H1 (cell line): ENCODE measurements around the gene SLC38A2. TPM values are rescaled to one million over a fixed set of nuclear protein-coding genes. Genes with fewer than 3 reads are reported as not detected.
A peak's percentile ranks its signal among the peaks of the same experiment; 100 is the strongest.

Experiments
- CTCF ChIA-PET: fragments of 300-600 bp; sonication (Branson Sonifier 250); formaldehyde crosslinking; loops from one replicate; lab custom pipeline; 2021; ENCODE audit not compliant: partially characterized antibody; lab: Charles Lee
- POLR2A ChIA-PET: fragments of 300-600 bp; sonication (Branson Sonifier 250); formaldehyde crosslinking; loops from one replicate; lab custom pipeline; 2021; ENCODE audit warnings: inconsistent platforms; ENCODE audit not compliant: partially characterized antibody; lab: Charles Lee
- DNase-seq, 2 experiments: peaks; one replicate each; pipeline versions ENCODE4 v3.0.0 to v3.0.0-alpha.2; 2010 to 2022; ENCODE audit warnings: low spot score in 2 of 2, low read depth in 1 of 2, mixed read lengths in 1 of 2
- FAIRE-seq: peaks from 2 replicates; lab custom pipeline; 2011; peaks lifted over from hg19 to GRCh38; lab: Jason Lieb, UNC
- H2AFZ ChIP-seq: 2 replicates; pipeline ENCODE4 v1.8.1; 2012; ENCODE audit warnings: low read length, inconsistent platforms
- H2AK5ac ChIP-seq: 2 replicates; pipeline ENCODE4 v1.6.1; 2013; ENCODE audit warnings: low read depth, low read length
- H2BK120ac ChIP-seq: replicated peaks from 2 replicates; pipeline ENCODE3; 2013; ENCODE audit warnings: low read depth, low read length, inconsistent platforms
- H2BK12ac ChIP-seq: 2 replicates; pipeline ENCODE4 v1.6.1; 2013; ENCODE audit warnings: low read depth, low read length
- H2BK15ac ChIP-seq: 2 replicates; pipeline ENCODE4 v1.6.1; 2013; ENCODE audit warnings: low read length
- H2BK20ac ChIP-seq: 2 replicates; pipeline ENCODE4 v1.6.1; 2013; ENCODE audit warnings: low read length
- H2BK5ac ChIP-seq: 2 replicates; pipeline ENCODE4 v1.6.1; 2013; ENCODE audit warnings: low read depth, low read length
- H3K14ac ChIP-seq: 2 replicates; pipeline ENCODE4 v1.6.1; 2013; ENCODE audit warnings: inconsistent platforms; ENCODE audit not compliant: insufficient read length
- H3K18ac ChIP-seq: 2 replicates; pipeline ENCODE4 v1.6.1; 2013; ENCODE audit warnings: low read length; ENCODE audit errors: extremely low read depth
- H3K23ac ChIP-seq: 2 replicates; pipeline ENCODE4 v1.6.1; 2013; ENCODE audit warnings: inconsistent platforms; ENCODE audit not compliant: insufficient read length
- H3K23me2 ChIP-seq: 2 replicates; pipeline ENCODE4 v1.6.1; 2013; ENCODE audit warnings: low read depth, low read length
- H3K27ac ChIP-seq: 2 replicates; pipeline ENCODE4 v1.6.1; 2011; ENCODE audit warnings: low read depth, low read length, inconsistent platforms
- H3K27me3 ChIP-seq, 4 experiments: replicated peaks in 1 of 4; 1 replicate in 1 of 4; 2 replicates in 3 of 4; pipeline versions ENCODE4 v1.6.1 to v1.8.1; 2011 to 2013; ENCODE audit warnings: low read length in 3 of 4, mild to moderate bottlenecking in 3 of 4, inconsistent platforms in 2 of 4, mixed read lengths in 2 of 4, moderate library complexity in 1 of 4; ENCODE audit not compliant: control insufficient read depth in 3 of 4, insufficient read depth in 3 of 4; ENCODE audit errors: extremely low read depth in 1 of 4
- H3K36me3 ChIP-seq, 4 experiments: 2 replicates each; pipeline versions ENCODE4 v1.6.1 to v1.8.1; 2011 to 2013; ENCODE audit warnings: mild to moderate bottlenecking in 4 of 4, low read length in 3 of 4, moderate library complexity in 2 of 4, control low read depth in 1 of 4, inconsistent platforms in 1 of 4; ENCODE audit not compliant: insufficient read depth in 4 of 4, control insufficient read depth in 2 of 4
- H3K4ac ChIP-seq: replicated peaks from 2 replicates; pipeline ENCODE3; 2013; ENCODE audit warnings: low read length, low read depth, mixed read lengths, inconsistent platforms; ENCODE audit not compliant: insufficient read length
- H3K4me1 ChIP-seq, 4 experiments: replicated peaks in 1 of 4; 1 replicate in 1 of 4; 2 replicates in 3 of 4; pipeline versions ENCODE4 v1.6.1 to v1.8.1; 2011 to 2013; ENCODE audit warnings: low read length in 3 of 4, inconsistent platforms in 2 of 4, mixed read lengths in 1 of 4; ENCODE audit not compliant: insufficient read depth in 4 of 4, control insufficient read depth in 3 of 4
- H3K4me2 ChIP-seq, 2 experiments: 2 replicates each; pipeline versions ENCODE4 v1.6.1 to v1.8.1; 2011 to 2013; ENCODE audit warnings: low read depth in 2 of 2, low read length in 2 of 2, control low read depth in 1 of 2, inconsistent platforms in 1 of 2, mild to moderate bottlenecking in 1 of 2; ENCODE audit not compliant: insufficient read depth in 1 of 2
- H3K4me3 ChIP-seq, 4 experiments: fragments of 200-600, 300-600 bp in 1 of 4; sonication (generic), shearing (Covaris generic), sonication (Bioruptor Twin) in 1 of 4; 2 replicates each; pipeline versions ENCODE4 v1.5.1 to v1.8.1; 2011 to 2016; ENCODE audit warnings: low read length in 4 of 4, low read depth in 3 of 4, control low read depth in 2 of 4, inconsistent platforms in 2 of 4, mild to moderate bottlenecking in 2 of 4, mixed read lengths in 1 of 4, moderate library complexity in 1 of 4; ENCODE audit not compliant: insufficient read depth in 2 of 4; ENCODE audit errors: extremely low read depth in 1 of 4
- H3K56ac ChIP-seq: replicated peaks from 2 replicates; pipeline ENCODE3; 2013; ENCODE audit warnings: low read depth, mild to moderate bottlenecking, mixed read lengths, low read length, inconsistent platforms; ENCODE audit not compliant: insufficient read length
- H3K79me1 ChIP-seq: 2 replicates; pipeline ENCODE4 v1.6.1; 2013; ENCODE audit warnings: low read depth, low read length, control low read depth
- H3K79me2 ChIP-seq, 2 experiments: 2 replicates each; pipeline versions ENCODE4 v1.6.1 to v1.8.1; 2012 to 2013; ENCODE audit warnings: low read length in 2 of 2, mild to moderate bottlenecking in 2 of 2, inconsistent platforms in 1 of 2; ENCODE audit not compliant: insufficient read depth in 2 of 2, control insufficient read depth in 1 of 2
- H3K9ac ChIP-seq, 4 experiments: replicated peaks in 1 of 4; 1 replicate in 1 of 4; 2 replicates in 3 of 4; pipeline versions ENCODE4 v1.6.1 to v1.8.1; 2011 to 2013; ENCODE audit warnings: low read depth in 3 of 4, low read length in 3 of 4, control low read depth in 2 of 4, mild to moderate bottlenecking in 2 of 4, moderate library complexity in 2 of 4, inconsistent platforms in 1 of 4; ENCODE audit errors: extremely low read depth in 1 of 4
- H3K9me3 ChIP-seq, 2 experiments: 2 replicates each; pipeline versions ENCODE4 v1.6.1 to v1.8.1; 2012 to 2013; ENCODE audit warnings: mild to moderate bottlenecking in 2 of 2, moderate library complexity in 2 of 2, control low read depth in 1 of 2, inconsistent platforms in 1 of 2, low read depth in 1 of 2, low read length in 1 of 2, mixed read lengths in 1 of 2; ENCODE audit not compliant: insufficient read depth in 2 of 2
- H4K20me1 ChIP-seq, 2 experiments: replicated peaks in 1 of 2; 2 replicates each; pipeline versions ENCODE3 to v1.8.1; 2011 to 2013; ENCODE audit warnings: inconsistent platforms in 2 of 2, low read length in 2 of 2, mild to moderate bottlenecking in 1 of 2; ENCODE audit not compliant: insufficient read depth in 2 of 2, control insufficient read depth in 1 of 2
- H4K5ac ChIP-seq: 2 replicates; pipeline ENCODE4 v1.6.1; 2013; ENCODE audit warnings: low read length, low read depth, mixed read lengths, inconsistent platforms; ENCODE audit not compliant: insufficient read length
- H4K8ac ChIP-seq: 2 replicates; pipeline ENCODE4 v1.8.0; 2013; ENCODE audit warnings: mild to moderate bottlenecking, moderate library complexity, low read length, inconsistent platforms; ENCODE audit not compliant: insufficient read depth; ENCODE audit errors: extremely low read depth
- H4K91ac ChIP-seq: replicated peaks from 2 replicates; pipeline ENCODE3; 2013; ENCODE audit warnings: low read length, mixed read lengths, inconsistent platforms; ENCODE audit not compliant: insufficient read length
- BRCA1 ChIP-seq: IDR thresholded peaks from 2 replicates; pipeline ENCODE4 v1.6.1; 2012; ENCODE audit warnings: low read depth, low read length, improper control_type of control experiment
- POLR2A ChIP-seq, 2 experiments: IDR thresholded peaks; 1 replicate in 1 of 2; 2 replicates in 1 of 2; pipeline ENCODE4 v1.6.1; 2011; ENCODE audit warnings: low read depth in 2 of 2, low read length in 2 of 2, mild to moderate bottlenecking in 2 of 2; ENCODE audit errors: control extremely low read depth in 1 of 2
- ZNF274 ChIP-seq: IDR thresholded peaks from 2 replicates; pipeline ENCODE4 v1.7.0; 2012; ENCODE audit warnings: low read length, borderline replicate concordance; ENCODE audit errors: extremely low read depth
- WGBS, 2 experiments: shearing (Covaris generic) in 1 of 2; methylation state at CpG; one replicate each; pipeline versions ENCODE4 v1.1.6 to v1.1.7; 2013 to 2015; ENCODE audit warnings: low lambda C conversion rate in 2 of 2, mixed read lengths in 2 of 2, inconsistent platforms in 1 of 2, low coverage in 1 of 2, missing lambda C conversion rate in 1 of 2; ENCODE audit not compliant: insufficient replicate concordance in 2 of 2, insufficient coverage in 1 of 2, insufficient read length in 1 of 2; ENCODE audit errors: extremely low coverage in 1 of 2, missing lambda C conversion rate in 1 of 2; 5-methylcytosine and 5-hydroxymethylcytosine counted together
- polyA plus RNA-seq, 7 experiments: library from polyadenylated mRNA; depleted of rRNA in 3 of 7; stranded (reverse) in 5 of 7; unstranded in 2 of 7; fragments of >200 nt in 5 of 7; fragments of 200-250 nt in 2 of 7; gene quantifications; 1 replicate in 5 of 7; 2 replicates in 1 of 7; 4 replicates in 1 of 7; pipeline versions ENCODE4 v1.2.1 to v1.2.3, GENCODE V29; 2011 to 2013; ENCODE audit warnings: missing spikeins in 2 of 7, mixed read lengths in 2 of 7
- total RNA-seq: library from RNA; stranded (reverse); fragmentation: NEBNext Ultra II Directional; extraction: Animal tissue kit (Norgen Biotek cat#: 25700); gene quantifications from 2 replicates; pipeline ENCODE4 v1.2.1, GENCODE V29; 2021
- TF ChIP-seq, protein P1 (sequence below): IDR thresholded peaks from 2 replicates; pipeline ENCODE4 v1.6.1; 2011; ENCODE audit warnings: low read depth, mild to moderate bottlenecking, low read length; ENCODE audit not compliant: insufficient read depth

The SLC38A2 gene
- total and polyA plus RNA-seq, 2 of the 8 experiments (the other 6 are each of a cell fraction or from before 2014, with no cell fraction given): 163 to 684 TPM

DNA sequence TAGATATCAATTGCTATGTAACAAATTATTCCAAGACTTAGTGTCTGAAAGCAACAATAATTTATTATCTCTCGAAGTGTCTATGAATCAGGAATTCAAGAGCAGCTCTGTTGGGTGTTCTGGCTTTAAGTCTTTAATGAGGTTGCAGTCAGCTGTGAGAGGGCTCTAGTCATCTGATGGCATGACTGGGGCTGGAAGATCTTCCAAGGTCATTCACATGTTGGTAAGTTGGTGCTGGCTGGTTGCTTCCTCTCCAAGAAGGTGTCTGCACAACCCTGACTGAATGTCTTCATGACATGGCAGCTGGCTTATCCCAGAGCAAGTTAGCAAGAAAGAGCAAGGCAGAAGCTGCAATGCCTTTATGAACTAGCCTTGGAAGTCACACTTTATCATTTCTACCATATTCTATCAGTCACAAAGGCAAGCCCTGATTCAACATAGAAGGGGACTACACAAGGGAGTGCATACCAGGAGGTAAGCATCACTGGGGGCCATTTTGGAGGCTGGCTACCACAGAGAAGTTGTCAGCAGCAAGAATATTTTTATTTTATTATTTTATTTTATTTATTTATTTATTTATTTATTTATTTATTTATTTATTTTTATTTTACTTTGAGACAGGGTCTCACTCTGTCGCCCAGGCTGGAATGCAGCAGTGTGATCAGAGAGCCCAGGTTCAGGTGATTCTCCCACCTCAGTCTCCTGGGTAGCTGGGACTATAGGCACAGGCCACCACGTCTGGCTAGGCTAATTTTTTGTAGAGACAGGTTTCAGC lies 7.6 kb upstream of the SLC38A2 start:
- no peak for FAIRE-seq
- H3K18ac ChIP-seq: no peak overlapping the region
- peaks cover 5% of the 10 kb centered on the region; the same call in 1 of the 2 replicates for H3K23me2 ChIP-seq
- ChIA-PET CTCF (interaction anchor here (2.1 kb wide), 1 partner anchor 297 kb away, joined by 5 read pairs; no protein-coding TSS in a partner anchor), POLR2A (interaction anchor here (0.7 to 15.4 kb wide), 5 partner anchors 10 to 276 kb away, joined by 3 to 233 read pairs (median 3); partner anchors contain the start of genes SLC38A1 and SLC38A2)
- no peak overlapping the region for H3K14ac ChIP-seq
- H4K5ac ChIP-seq: no peak overlapping the region
- 88% methylated on average over 3 of the region's 3 CpGs; no CpG with 5 or more reads in 1 of the 2 experiments for WGBS, 2 experiments
- H3K9me3 ChIP-seq: peaks cover 0 to 3% of the 10 kb centered on the region in 2 experiments; a peak in 1 of 4 replicates
- peak overlapping the region; percentile 46 for H2BK12ac ChIP-seq
- no peaks in the 10 kb centered on the region for H3K27me3 ChIP-seq
- peaks cover 5 to 14% (median 8%) of the 10 kb centered on the region in 4 experiments; a peak in 5 of 7 replicates for H3K4me1 ChIP-seq
- peaks cover 0 to 13% of the 10 kb centered on the region in 2 experiments; a peak in 2 of 4 replicates for H3K79me2 ChIP-seq
- H2BK120ac ChIP-seq: peak overlapping the region; percentile 21
- H3K79me1 ChIP-seq: no peaks in the 10 kb centered on the region
- no peak overlapping the region for H2AFZ ChIP-seq
- no peak overlapping the region for H3K9ac ChIP-seq
- H3K4ac ChIP-seq: no peak overlapping the region
- H2BK15ac ChIP-seq: 0 out of 2 replicates have a peak overlapping the region, but pooled peaks have one; percentile 32
- no peak overlapping the region for H3K27ac ChIP-seq
- peak overlapping the region; percentile 8 for H4K91ac ChIP-seq
- DNase-seq: no peak
- peak overlapping the region; percentile 27 for H2BK20ac ChIP-seq
- H3K4me3 ChIP-seq: no peak overlapping the region
- no peak overlapping the region for H3K56ac ChIP-seq
- H2BK5ac ChIP-seq: peak overlapping the region; percentile 38; the same call in 1 of the 2 replicates
- no peaks in the 10 kb centered on the region for H3K36me3 ChIP-seq
- TF ChIP-seq BRCA1: no peak
- no peak for TF ChIP-seq POLR2A (IDR thresholded peaks at IDR 0.05; ENCODE audit: control extremely low read depth in 1 of 2, low read depth in 2 of 2, low read length in 2 of 2)
- TF ChIP-seq ZNF274: no peak
- TF ChIP-seq, protein P1, sequence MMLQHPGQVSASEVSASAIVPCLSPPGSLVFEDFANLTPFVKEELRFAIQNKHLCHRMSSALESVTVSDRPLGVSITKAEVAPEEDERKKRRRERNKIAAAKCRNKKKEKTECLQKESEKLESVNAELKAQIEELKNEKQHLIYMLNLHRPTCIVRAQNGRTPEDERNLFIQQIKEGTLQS: no peak
- TF ChIP-seq, all 59 proteins: peak for 0
- Histone ChIP-seq H3K23ac (no peak overlapping the region), H3K4me2 (no peak overlapping the region), H2AK5ac (no peak overlapping the region), H4K8ac (no peak overlapping the region), H4K20me1 (no peaks in the 10 kb centered on the region)
